H1 (cell line): Measurements from ENCODE around the gene PTPN5. TPM values are rescaled to one million over a fixed set of nuclear protein-coding genes. Genes with fewer than 3 reads are reported as not detected.

Experiments used
- CTCF ChIA-PET: fragments of 300-600 bp; sonication (Branson Sonifier 250); formaldehyde crosslinking; loops from one replicate; lab custom pipeline; 2021; ENCODE audit not compliant: partially characterized antibody; lab: Charles Lee
- POLR2A ChIA-PET: fragments of 300-600 bp; sonication (Branson Sonifier 250); formaldehyde crosslinking; loops from one replicate; lab custom pipeline; 2021; ENCODE audit warnings: inconsistent platforms; ENCODE audit not compliant: partially characterized antibody; lab: Charles Lee
- DNase-seq, 2 experiments: peaks; one replicate each; pipeline versions ENCODE4 v3.0.0 to v3.0.0-alpha.2; 2010 to 2022; ENCODE audit warnings: low spot score in 2 of 2, low read depth in 1 of 2, mixed read lengths in 1 of 2
- FAIRE-seq: peaks from 2 replicates; lab custom pipeline; 2011; peaks lifted over from hg19 to GRCh38; lab: Jason Lieb, UNC
- H2AFZ ChIP-seq: 2 replicates; pipeline ENCODE4 v1.8.1; 2012; ENCODE audit warnings: low read length, inconsistent platforms
- H2AK5ac ChIP-seq: 2 replicates; pipeline ENCODE4 v1.6.1; 2013; ENCODE audit warnings: low read depth, low read length
- H2BK120ac ChIP-seq: replicated peaks from 2 replicates; pipeline ENCODE3; 2013; ENCODE audit warnings: low read depth, low read length, inconsistent platforms
- H2BK12ac ChIP-seq: 2 replicates; pipeline ENCODE4 v1.6.1; 2013; ENCODE audit warnings: low read depth, low read length
- H2BK15ac ChIP-seq: 2 replicates; pipeline ENCODE4 v1.6.1; 2013; ENCODE audit warnings: low read length
- H2BK20ac ChIP-seq: 2 replicates; pipeline ENCODE4 v1.6.1; 2013; ENCODE audit warnings: low read length
- H2BK5ac ChIP-seq: 2 replicates; pipeline ENCODE4 v1.6.1; 2013; ENCODE audit warnings: low read depth, low read length
- H3K14ac ChIP-seq: 2 replicates; pipeline ENCODE4 v1.6.1; 2013; ENCODE audit warnings: inconsistent platforms; ENCODE audit not compliant: insufficient read length
- H3K18ac ChIP-seq: 2 replicates; pipeline ENCODE4 v1.6.1; 2013; ENCODE audit warnings: low read length; ENCODE audit errors: extremely low read depth
- H3K23ac ChIP-seq: 2 replicates; pipeline ENCODE4 v1.6.1; 2013; ENCODE audit warnings: inconsistent platforms; ENCODE audit not compliant: insufficient read length
- H3K23me2 ChIP-seq: 2 replicates; pipeline ENCODE4 v1.6.1; 2013; ENCODE audit warnings: low read depth, low read length
- H3K27ac ChIP-seq: 2 replicates; pipeline ENCODE4 v1.6.1; 2011; ENCODE audit warnings: low read depth, low read length, inconsistent platforms
- H3K27me3 ChIP-seq, 4 experiments: replicated peaks in 1 of 4; 1 replicate in 1 of 4; 2 replicates in 3 of 4; pipeline versions ENCODE4 v1.6.1 to v1.8.1; 2011 to 2013; ENCODE audit warnings: low read length in 3 of 4, mild to moderate bottlenecking in 3 of 4, inconsistent platforms in 2 of 4, mixed read lengths in 2 of 4, moderate library complexity in 1 of 4; ENCODE audit not compliant: control insufficient read depth in 3 of 4, insufficient read depth in 3 of 4; ENCODE audit errors: extremely low read depth in 1 of 4
- H3K36me3 ChIP-seq, 4 experiments: 2 replicates each; pipeline versions ENCODE4 v1.6.1 to v1.8.1; 2011 to 2013; ENCODE audit warnings: mild to moderate bottlenecking in 4 of 4, low read length in 3 of 4, moderate library complexity in 2 of 4, control low read depth in 1 of 4, inconsistent platforms in 1 of 4; ENCODE audit not compliant: insufficient read depth in 4 of 4, control insufficient read depth in 2 of 4
- H3K4ac ChIP-seq: replicated peaks from 2 replicates; pipeline ENCODE3; 2013; ENCODE audit warnings: low read length, low read depth, mixed read lengths, inconsistent platforms; ENCODE audit not compliant: insufficient read length
- H3K4me1 ChIP-seq, 4 experiments: replicated peaks in 1 of 4; 1 replicate in 1 of 4; 2 replicates in 3 of 4; pipeline versions ENCODE4 v1.6.1 to v1.8.1; 2011 to 2013; ENCODE audit warnings: low read length in 3 of 4, inconsistent platforms in 2 of 4, mixed read lengths in 1 of 4; ENCODE audit not compliant: insufficient read depth in 4 of 4, control insufficient read depth in 3 of 4
- H3K4me2 ChIP-seq, 2 experiments: 2 replicates each; pipeline versions ENCODE4 v1.6.1 to v1.8.1; 2011 to 2013; ENCODE audit warnings: low read depth in 2 of 2, low read length in 2 of 2, control low read depth in 1 of 2, inconsistent platforms in 1 of 2, mild to moderate bottlenecking in 1 of 2; ENCODE audit not compliant: insufficient read depth in 1 of 2
- H3K4me3 ChIP-seq, 4 experiments: fragments of 200-600, 300-600 bp in 1 of 4; sonication (generic), shearing (Covaris generic), sonication (Bioruptor Twin) in 1 of 4; 2 replicates each; pipeline versions ENCODE4 v1.5.1 to v1.8.1; 2011 to 2016; ENCODE audit warnings: low read length in 4 of 4, low read depth in 3 of 4, control low read depth in 2 of 4, inconsistent platforms in 2 of 4, mild to moderate bottlenecking in 2 of 4, mixed read lengths in 1 of 4, moderate library complexity in 1 of 4; ENCODE audit not compliant: insufficient read depth in 2 of 4; ENCODE audit errors: extremely low read depth in 1 of 4
- H3K56ac ChIP-seq: replicated peaks from 2 replicates; pipeline ENCODE3; 2013; ENCODE audit warnings: low read depth, mild to moderate bottlenecking, mixed read lengths, low read length, inconsistent platforms; ENCODE audit not compliant: insufficient read length
- H3K79me1 ChIP-seq: 2 replicates; pipeline ENCODE4 v1.6.1; 2013; ENCODE audit warnings: low read depth, low read length, control low read depth
- H3K79me2 ChIP-seq, 2 experiments: 2 replicates each; pipeline versions ENCODE4 v1.6.1 to v1.8.1; 2012 to 2013; ENCODE audit warnings: low read length in 2 of 2, mild to moderate bottlenecking in 2 of 2, inconsistent platforms in 1 of 2; ENCODE audit not compliant: insufficient read depth in 2 of 2, control insufficient read depth in 1 of 2
- H3K9ac ChIP-seq, 4 experiments: replicated peaks in 1 of 4; 1 replicate in 1 of 4; 2 replicates in 3 of 4; pipeline versions ENCODE4 v1.6.1 to v1.8.1; 2011 to 2013; ENCODE audit warnings: low read depth in 3 of 4, low read length in 3 of 4, control low read depth in 2 of 4, mild to moderate bottlenecking in 2 of 4, moderate library complexity in 2 of 4, inconsistent platforms in 1 of 4; ENCODE audit errors: extremely low read depth in 1 of 4
- H3K9me3 ChIP-seq, 2 experiments: 2 replicates each; pipeline versions ENCODE4 v1.6.1 to v1.8.1; 2012 to 2013; ENCODE audit warnings: mild to moderate bottlenecking in 2 of 2, moderate library complexity in 2 of 2, control low read depth in 1 of 2, inconsistent platforms in 1 of 2, low read depth in 1 of 2, low read length in 1 of 2, mixed read lengths in 1 of 2; ENCODE audit not compliant: insufficient read depth in 2 of 2
- H4K20me1 ChIP-seq, 2 experiments: replicated peaks in 1 of 2; 2 replicates each; pipeline versions ENCODE3 to v1.8.1; 2011 to 2013; ENCODE audit warnings: inconsistent platforms in 2 of 2, low read length in 2 of 2, mild to moderate bottlenecking in 1 of 2; ENCODE audit not compliant: insufficient read depth in 2 of 2, control insufficient read depth in 1 of 2
- H4K5ac ChIP-seq: 2 replicates; pipeline ENCODE4 v1.6.1; 2013; ENCODE audit warnings: low read length, low read depth, mixed read lengths, inconsistent platforms; ENCODE audit not compliant: insufficient read length
- H4K8ac ChIP-seq: 2 replicates; pipeline ENCODE4 v1.8.0; 2013; ENCODE audit warnings: mild to moderate bottlenecking, moderate library complexity, low read length, inconsistent platforms; ENCODE audit not compliant: insufficient read depth; ENCODE audit errors: extremely low read depth
- H4K91ac ChIP-seq: replicated peaks from 2 replicates; pipeline ENCODE3; 2013; ENCODE audit warnings: low read length, mixed read lengths, inconsistent platforms; ENCODE audit not compliant: insufficient read length
- CBX8 ChIP-seq: fragments of 300-800, 300-1000 bp; sonication (generic); IDR thresholded peaks from 2 replicates; pipeline ENCODE4 v1.7.1; 2016; ENCODE audit warnings: low read depth, low read length, borderline replicate concordance
- HDAC2 ChIP-seq, 2 experiments: fragments of 300-600 bp in 1 of 2; sonication (generic) in 1 of 2; IDR thresholded peaks; 2 replicates each; pipeline ENCODE4 v1.6.1; 2011 to 2012; ENCODE audit warnings: low read depth in 2 of 2, low read length in 2 of 2, mild to moderate bottlenecking in 2 of 2, moderate library complexity in 2 of 2, borderline replicate concordance in 1 of 2, inconsistent platforms in 1 of 2
- NRF1 ChIP-seq: IDR thresholded peaks from 2 replicates; pipeline ENCODE4 v1.6.1; 2011; ENCODE audit warnings: mild to moderate bottlenecking, low read depth, low read length, improper control_type of control experiment
- PHF8 ChIP-seq: fragments of 200-600 bp; sonication (generic); conservative IDR thresholded peaks from 2 replicates; pipeline ENCODE4 v1.7.1; 2012; ENCODE audit warnings: low read depth, mild to moderate bottlenecking, inconsistent platforms, low read length, moderate library complexity
- POLR2AphosphoS5 ChIP-seq: IDR thresholded peaks from 2 replicates; pipeline ENCODE4 v1.6.1; 2011; ENCODE audit warnings: low read depth, low read length
- SAP30 ChIP-seq: fragments of 300-600 bp; sonication (generic); IDR thresholded peaks from 2 replicates; pipeline ENCODE4 v1.7.1; 2012; ENCODE audit warnings: low read length, moderate library complexity, mild to moderate bottlenecking, inconsistent platforms; ENCODE audit not compliant: insufficient read depth, insufficient replicate concordance
- TAF1 ChIP-seq: IDR thresholded peaks from 2 replicates; pipeline ENCODE4 v1.6.1; 2011; ENCODE audit warnings: mild to moderate bottlenecking, low read depth, low read length
- TCF12 ChIP-seq: IDR thresholded peaks from 2 replicates; pipeline ENCODE4 v1.6.1; 2011; ENCODE audit warnings: low read depth, mild to moderate bottlenecking, low read length
- YY1 ChIP-seq: IDR thresholded peaks from 2 replicates; pipeline ENCODE4 v1.6.1; 2011; ENCODE audit warnings: low read depth, mild to moderate bottlenecking, low read length
- WGBS, 2 experiments: shearing (Covaris generic) in 1 of 2; methylation state at CpG; one replicate each; pipeline versions ENCODE4 v1.1.6 to v1.1.7; 2013 to 2015; ENCODE audit warnings: low lambda C conversion rate in 2 of 2, mixed read lengths in 2 of 2, inconsistent platforms in 1 of 2, low coverage in 1 of 2, missing lambda C conversion rate in 1 of 2; ENCODE audit not compliant: insufficient replicate concordance in 2 of 2, insufficient coverage in 1 of 2, insufficient read length in 1 of 2; ENCODE audit errors: extremely low coverage in 1 of 2, missing lambda C conversion rate in 1 of 2; 5-methylcytosine and 5-hydroxymethylcytosine counted together
- polyA plus RNA-seq, 7 experiments: library from polyadenylated mRNA; depleted of rRNA in 3 of 7; stranded (reverse) in 5 of 7; unstranded in 2 of 7; fragments of >200 nt in 5 of 7; fragments of 200-250 nt in 2 of 7; gene quantifications; 1 replicate in 5 of 7; 2 replicates in 1 of 7; 4 replicates in 1 of 7; pipeline versions ENCODE4 v1.2.1 to v1.2.3, GENCODE V29; 2011 to 2013; ENCODE audit warnings: missing spikeins in 2 of 7, mixed read lengths in 2 of 7
- total RNA-seq: library from RNA; stranded (reverse); fragmentation: NEBNext Ultra II Directional; extraction: Animal tissue kit (Norgen Biotek cat#: 25700); gene quantifications from 2 replicates; pipeline ENCODE4 v1.2.1, GENCODE V29; 2021
- TF ChIP-seq, protein P1 (sequence below): IDR thresholded peaks from 2 replicates; pipeline ENCODE4 v1.6.1; 2011; ENCODE audit warnings: low read length, improper control_type of control experiment
- TF ChIP-seq, protein P2 (sequence below): IDR thresholded peaks from 2 replicates; pipeline ENCODE4 v1.6.1; 2012; ENCODE audit warnings: inconsistent platforms

PTPN5 gene
- total and polyA plus RNA-seq, 2 of the 8 experiments (the other 6 are each of a cell fraction or from before 2014, with no cell fraction given), result 8.4 to 12.9 TPM

- H3K79me1 ChIP-seq, result no peaks in the 10 kb centered on the region
- POLR2A ChIA-PET, result interaction anchor here (1.4 to 1.5 kb wide), 2 partner anchors 8 to 11 kb away, joined by 3 to 6 read pairs; partner anchors contain the start of gene PTPN5
- TF ChIP-seq PHF8, result no peak
- TF ChIP-seq HDAC2 (IDR thresholded peaks at IDR 0.05; ENCODE audit: borderline replicate concordance in 1 of 2, low read depth in 2 of 2, low read length in 2 of 2), result no peak
- TF ChIP-seq, protein P1, sequence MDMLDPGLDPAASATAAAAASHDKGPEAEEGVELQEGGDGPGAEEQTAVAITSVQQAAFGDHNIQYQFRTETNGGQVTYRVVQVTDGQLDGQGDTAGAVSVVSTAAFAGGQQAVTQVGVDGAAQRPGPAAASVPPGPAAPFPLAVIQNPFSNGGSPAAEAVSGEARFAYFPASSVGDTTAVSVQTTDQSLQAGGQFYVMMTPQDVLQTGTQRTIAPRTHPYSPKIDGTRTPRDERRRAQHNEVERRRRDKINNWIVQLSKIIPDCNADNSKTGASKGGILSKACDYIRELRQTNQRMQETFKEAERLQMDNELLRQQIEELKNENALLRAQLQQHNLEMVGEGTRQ, result no peak
- TF ChIP-seq, protein P2, sequence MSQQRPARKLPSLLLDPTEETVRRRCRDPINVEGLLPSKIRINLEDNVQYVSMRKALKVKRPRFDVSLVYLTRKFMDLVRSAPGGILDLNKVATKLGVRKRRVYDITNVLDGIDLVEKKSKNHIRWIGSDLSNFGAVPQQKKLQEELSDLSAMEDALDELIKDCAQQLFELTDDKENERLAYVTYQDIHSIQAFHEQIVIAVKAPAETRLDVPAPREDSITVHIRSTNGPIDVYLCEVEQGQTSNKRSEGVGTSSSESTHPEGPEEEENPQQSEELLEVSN, result no peak
- no peak for TF ChIP-seq TAF1
- no peak for TF ChIP-seq CBX8
- no peak for TF ChIP-seq TCF12
- no peak for TF ChIP-seq YY1
- TF ChIP-seq SAP30, result no peak
- TF ChIP-seq NRF1, result no peak
- TF ChIP-seq POLR2AphosphoS5, result no peak
Observed at GRCh38 chr11:18780329-18780728, 11.3 kb downstream of the PTPN5 start.

More at GRCh38 chr11:18780329-18780728, 11.3 kb downstream of the PTPN5 start:
- Histone ChIP-seq H3K36me3 (no peaks in the 10 kb centered on the region; a peak in 1 of 8 replicates), H2BK15ac (no peak overlapping the region), H4K8ac (peak overlapping the region; percentile 77; the same call in 1 of the 2 replicates), H3K79me2 (no peaks in the 10 kb centered on the region), H3K9ac (no peak overlapping the region), H3K4me1 (peaks cover 0 to 17% (median 1%) of the 10 kb centered on the region in 4 experiments; a peak in 3 of 7 replicates), H3K9me3 (no peaks in the 10 kb centered on the region), H3K4me3 (no peak overlapping the region), H4K91ac (no peak overlapping the region), H3K4me2 (no peak overlapping the region), H4K20me1 (no peaks in the 10 kb centered on the region), H4K5ac (no peak overlapping the region), H3K18ac (no peak overlapping the region), H3K23me2 (no peaks in the 10 kb centered on the region), H2BK20ac (no peak overlapping the region), H3K27me3 (no peaks in the 10 kb centered on the region), H3K14ac (no peak overlapping the region), H2AFZ (no peak overlapping the region), H2AK5ac (no peak overlapping the region), H2BK120ac (no peak overlapping the region), H3K27ac (no peak overlapping the region), H2BK12ac (no peak overlapping the region), H3K23ac (no peak overlapping the region), H3K4ac (no peak overlapping the region), H3K56ac (no peak overlapping the region), H2BK5ac (no peak overlapping the region)
- WGBS, 2 experiments, result 69% methylated on average over 3 of the region's 4 CpGs; no CpG with 5 or more reads in 1 of the 2 experiments
- FAIRE-seq, result no peak
- CTCF ChIA-PET, result interaction anchor here (0.6 to 12.1 kb wide), 9 partner anchors 18 to 309 kb away, joined by 3 to 363 read pairs (median 4); partner anchors contain the start of gene PTPN5
- no peak for DNase-seq
